Measurements from ENCODE around the gene FH. TPM values are rescaled to one million over a fixed set of nuclear protein-coding genes. Genes with fewer than 3 reads are reported as not detected.

Gene FH
- total and polyA plus RNA-seq, 2 donors from 2014 or later = 51.9 to 128 TPM

DNA sequence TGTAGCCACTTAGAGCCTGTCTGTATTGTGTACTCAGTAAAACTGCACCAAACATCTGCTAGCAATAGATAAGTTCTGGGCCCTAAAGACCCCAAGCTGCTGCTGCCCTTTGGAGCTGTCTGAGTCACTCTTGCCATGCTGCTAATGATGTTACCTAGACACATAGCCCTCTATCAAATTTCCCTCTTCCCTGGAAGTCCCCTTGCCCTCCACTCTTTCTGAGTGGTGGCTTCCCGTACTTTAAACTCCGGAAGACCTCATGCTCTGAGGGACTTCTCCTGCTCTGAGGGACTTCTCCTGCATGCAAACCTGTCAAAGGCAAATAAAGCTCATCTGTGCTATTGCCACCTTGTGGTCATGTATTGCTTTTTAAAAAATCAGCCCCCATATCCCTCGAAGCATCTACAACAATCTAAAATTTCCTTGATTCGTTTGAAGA is 34.0 kb downstream of the FH start:
- Histone ChIP-seq H3K4me1 (ENCODE audit: control insufficient read depth in 2 of 3, insufficient read depth in 2 of 3, low read depth in 1 of 3, low read length in 3 of 3) (no peaks in the 10 kb centered on the region), H3K4me3 (ENCODE audit: low read length in 3 of 3) (no peak overlapping the region), H3K27ac (ENCODE audit: low read depth in 2 of 2, low read length in 2 of 2) (no peak overlapping the region), H3K27me3 (ENCODE audit: control insufficient read depth, insufficient read depth, low read length) (no peaks in the 10 kb centered on the region), H3K36me3 (ENCODE audit: control insufficient read depth in 2 of 3, insufficient read depth in 3 of 3, low read length in 3 of 3) (no peaks in the 10 kb centered on the region), H3K9ac (ENCODE audit: low read length in 3 of 3) (no peak overlapping the region), H3K9me3 (ENCODE audit: control insufficient read depth in 2 of 3, insufficient read depth in 1 of 3, low read length in 3 of 3) (no peaks in the 10 kb centered on the region)
- FAIRE-seq (no peak), DNase-seq (no peak)
- TF ChIP-seq CTCF (IDR thresholded peaks at IDR 0.05; ENCODE audit: borderline replicate concordance, extremely low read depth, insufficient read depth) = no peak
- intact Hi-C loops (cut with DNase I) = no loop called here

DNA sequence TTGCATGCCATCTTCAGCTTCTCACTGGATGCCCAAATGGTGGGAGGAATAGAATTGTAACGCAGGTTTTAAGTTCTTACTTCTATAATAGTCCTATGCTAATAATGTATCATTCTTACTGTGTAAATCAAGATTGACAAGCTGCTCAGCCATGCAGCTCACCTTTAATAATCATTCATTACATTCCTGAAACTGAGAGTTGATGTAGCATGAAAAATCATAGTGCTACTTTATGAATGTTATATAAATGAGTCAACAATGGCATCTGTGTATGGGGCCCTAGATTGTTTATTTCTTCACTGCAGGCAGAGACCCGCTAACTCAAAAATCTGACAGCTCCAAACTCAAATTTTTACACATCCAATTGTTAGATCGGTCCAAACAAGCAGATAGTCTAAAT is 34.4 kb downstream of the FH start:
- TF ChIP-seq CTCF (IDR thresholded peaks at IDR 0.05; ENCODE audit: borderline replicate concordance, extremely low read depth, insufficient read depth) = no peak
- Histone ChIP-seq H3K27ac (ENCODE audit: low read depth in 2 of 2, low read length in 2 of 2) (no peak overlapping the region), H3K27me3 (ENCODE audit: control insufficient read depth, insufficient read depth, low read length) (no peaks in the 10 kb centered on the region), H3K9ac (ENCODE audit: low read length in 3 of 3) (no peak overlapping the region), H3K4me1 (ENCODE audit: control insufficient read depth in 2 of 3, insufficient read depth in 2 of 3, low read depth in 1 of 3, low read length in 3 of 3) (no peaks in the 10 kb centered on the region), H3K4me3 (ENCODE audit: low read length in 3 of 3) (no peak overlapping the region), H3K9me3 (ENCODE audit: control insufficient read depth in 2 of 3, insufficient read depth in 1 of 3, low read length in 3 of 3) (no peaks in the 10 kb centered on the region), H3K36me3 (ENCODE audit: control insufficient read depth in 2 of 3, insufficient read depth in 3 of 3, low read length in 3 of 3) (no peaks in the 10 kb centered on the region)
- intact Hi-C loops (cut with DNase I) = no loop called here
- FAIRE-seq = no peak
- no peak for DNase-seq

- Histone ChIP-seq H3K36me3 (ENCODE audit: control insufficient read depth in 2 of 3, insufficient read depth in 3 of 3, low read length in 3 of 3) (no peaks in the 10 kb centered on the region), H3K9ac (ENCODE audit: low read length in 3 of 3) (no peak overlapping the region), H3K27me3 (ENCODE audit: control insufficient read depth, insufficient read depth, low read length) (no peaks in the 10 kb centered on the region), H3K9me3 (ENCODE audit: control insufficient read depth in 2 of 3, insufficient read depth in 1 of 3, low read length in 3 of 3) (no peaks in the 10 kb centered on the region), H3K27ac (ENCODE audit: low read depth in 2 of 2, low read length in 2 of 2) (no peak overlapping the region), H3K4me1 (ENCODE audit: control insufficient read depth in 2 of 3, insufficient read depth in 2 of 3, low read depth in 1 of 3, low read length in 3 of 3) (no peaks in the 10 kb centered on the region), H3K4me3 (ENCODE audit: low read length in 3 of 3) (no peak overlapping the region)
- no peak for DNase-seq
- TF ChIP-seq CTCF (IDR thresholded peaks at IDR 0.05; ENCODE audit: borderline replicate concordance, extremely low read depth, insufficient read depth) = no peak
- FAIRE-seq = no peak
- intact Hi-C loops (cut with DNase I) = no loop called here
Measured at GRCh38 chr1:241482761-241483250, 36.7 kb downstream of the FH start.

DNA sequence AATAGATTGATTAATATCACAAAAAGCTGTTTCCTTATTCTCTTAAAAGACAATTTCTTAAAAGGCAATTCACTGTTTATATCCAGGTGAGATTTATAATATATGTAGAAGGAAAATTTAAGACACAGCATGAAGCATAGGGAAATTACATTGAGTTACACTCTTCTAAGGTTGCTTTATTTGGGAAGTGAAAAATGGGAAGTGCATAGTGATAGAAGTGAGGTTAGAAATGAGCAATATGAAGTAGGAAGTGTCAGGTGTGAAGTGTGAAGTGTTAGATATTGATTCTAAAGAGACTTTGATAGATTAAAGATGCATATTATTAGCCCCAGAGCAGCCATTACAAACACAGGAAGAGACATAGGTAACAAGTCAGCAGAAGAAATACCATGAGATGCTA is 40.3 kb downstream of the FH start:
- DNase-seq (no peak), FAIRE-seq (no peak)
- Histone ChIP-seq H3K9me3 (ENCODE audit: control insufficient read depth in 2 of 3, insufficient read depth in 1 of 3, low read length in 3 of 3) (no peaks in the 10 kb centered on the region), H3K9ac (ENCODE audit: low read length in 3 of 3) (no peak overlapping the region), H3K27ac (ENCODE audit: low read depth in 2 of 2, low read length in 2 of 2) (no peak overlapping the region), H3K27me3 (ENCODE audit: control insufficient read depth, insufficient read depth, low read length) (no peaks in the 10 kb centered on the region), H3K36me3 (ENCODE audit: control insufficient read depth in 2 of 3, insufficient read depth in 3 of 3, low read length in 3 of 3) (no peaks in the 10 kb centered on the region), H3K4me1 (ENCODE audit: control insufficient read depth in 2 of 3, insufficient read depth in 2 of 3, low read depth in 1 of 3, low read length in 3 of 3) (no peaks in the 10 kb centered on the region), H3K4me3 (ENCODE audit: low read length in 3 of 3) (no peak overlapping the region)
- intact Hi-C loops (cut with DNase I) = no loop called here
- TF ChIP-seq CTCF (IDR thresholded peaks at IDR 0.05; ENCODE audit: borderline replicate concordance, extremely low read depth, insufficient read depth) = no peak

All from kidney (tissue), 14 donors.